ENCODE results near the gene FKBP7. TPM values are rescaled to one million over a fixed set of nuclear protein-coding genes. Genes with fewer than 3 reads are reported as not detected.

FKBP7 gene
- total and polyA plus RNA-seq, 2 donors from 2014 or later = 8.2 to 10.8 TPM

DNA sequence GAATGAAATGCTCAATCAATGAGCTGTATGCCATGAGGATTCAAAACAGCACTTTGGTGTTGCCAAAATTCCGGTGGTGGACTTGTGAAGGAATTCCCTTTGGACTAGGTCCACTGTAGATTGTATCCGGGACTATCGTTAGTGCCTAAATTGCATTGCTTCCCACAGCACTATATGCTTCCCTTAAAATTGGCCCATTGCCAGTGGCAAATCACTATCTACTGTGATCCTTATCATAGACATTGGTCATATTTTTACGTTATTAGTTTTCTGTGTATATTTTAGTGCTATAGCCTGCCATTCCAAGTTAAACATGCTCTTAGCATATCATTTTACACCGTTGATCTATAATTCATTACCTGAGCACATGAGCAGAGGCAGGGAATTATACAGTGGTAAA is 25.5 kb downstream of the FKBP7 start:
- DNase-seq = no peak
- TF ChIP-seq, protein P1, sequence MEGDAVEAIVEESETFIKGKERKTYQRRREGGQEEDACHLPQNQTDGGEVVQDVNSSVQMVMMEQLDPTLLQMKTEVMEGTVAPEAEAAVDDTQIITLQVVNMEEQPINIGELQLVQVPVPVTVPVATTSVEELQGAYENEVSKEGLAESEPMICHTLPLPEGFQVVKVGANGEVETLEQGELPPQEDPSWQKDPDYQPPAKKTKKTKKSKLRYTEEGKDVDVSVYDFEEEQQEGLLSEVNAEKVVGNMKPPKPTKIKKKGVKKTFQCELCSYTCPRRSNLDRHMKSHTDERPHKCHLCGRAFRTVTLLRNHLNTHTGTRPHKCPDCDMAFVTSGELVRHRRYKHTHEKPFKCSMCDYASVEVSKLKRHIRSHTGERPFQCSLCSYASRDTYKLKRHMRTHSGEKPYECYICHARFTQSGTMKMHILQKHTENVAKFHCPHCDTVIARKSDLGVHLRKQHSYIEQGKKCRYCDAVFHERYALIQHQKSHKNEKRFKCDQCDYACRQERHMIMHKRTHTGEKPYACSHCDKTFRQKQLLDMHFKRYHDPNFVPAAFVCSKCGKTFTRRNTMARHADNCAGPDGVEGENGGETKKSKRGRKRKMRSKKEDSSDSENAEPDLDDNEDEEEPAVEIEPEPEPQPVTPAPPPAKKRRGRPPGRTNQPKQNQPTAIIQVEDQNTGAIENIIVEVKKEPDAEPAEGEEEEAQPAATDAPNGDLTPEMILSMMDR (IDR thresholded peaks at IDR 0.05; ENCODE audit: borderline replicate concordance, extremely low read depth, insufficient read depth) = no peak
- intact Hi-C loops (cut with DNase I) = no loop called here
- FAIRE-seq = no peak
- peaks cover 8 to 11% (median 8%) of the 10 kb centered on the region in 3 donors for H3K4me1 ChIP-seq (ENCODE audit: control insufficient read depth in 2 of 3, insufficient read depth in 2 of 3, low read depth in 1 of 3, low read length in 3 of 3)
- H3K9me3 ChIP-seq (ENCODE audit: control insufficient read depth in 2 of 3, insufficient read depth in 1 of 3, low read length in 3 of 3) = no peaks in the 10 kb centered on the region
- H3K36me3 ChIP-seq (ENCODE audit: control insufficient read depth in 2 of 3, insufficient read depth in 3 of 3, low read length in 3 of 3) = peaks cover 0 to 3% (median 2%) of the 10 kb centered on the region in 3 donors
- no peak overlapping the region for H3K4me3 ChIP-seq (ENCODE audit: low read length in 3 of 3)
- no peak overlapping the region for H3K27ac ChIP-seq (ENCODE audit: low read depth in 2 of 2, low read length in 2 of 2)
- H3K27me3 ChIP-seq (ENCODE audit: control insufficient read depth, insufficient read depth, low read length) = no peaks in the 10 kb centered on the region
- no peak overlapping the region for H3K9ac ChIP-seq (ENCODE audit: low read length in 3 of 3)

DNA sequence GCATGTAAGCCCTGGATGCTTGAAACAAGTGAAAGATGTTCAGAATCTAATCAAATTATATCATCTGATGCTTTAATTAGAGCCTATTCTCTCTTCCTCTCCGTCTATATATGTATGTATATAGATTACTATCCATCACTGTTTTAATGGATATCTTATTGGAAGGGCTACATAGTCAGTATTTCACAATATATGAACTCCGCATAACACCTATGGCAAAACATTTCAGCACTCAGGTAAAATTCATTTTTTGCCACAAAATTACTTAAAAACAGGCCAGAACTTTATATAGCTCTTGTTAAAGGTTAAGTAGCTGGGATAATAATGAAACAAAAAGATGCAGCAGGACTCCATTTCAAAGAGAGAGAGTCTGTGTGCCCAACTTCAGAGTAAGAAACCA is 26.1 kb downstream of the FKBP7 start:
- no peak overlapping the region for H3K9ac ChIP-seq (ENCODE audit: low read length in 3 of 3)
- H3K9me3 ChIP-seq (ENCODE audit: control insufficient read depth in 2 of 3, insufficient read depth in 1 of 3, low read length in 3 of 3) = no peaks in the 10 kb centered on the region
- TF ChIP-seq, protein P1 (IDR thresholded peaks at IDR 0.05; ENCODE audit: borderline replicate concordance, extremely low read depth, insufficient read depth) = no peak
- intact Hi-C loops (cut with DNase I) = no loop called here
- H3K36me3 ChIP-seq (ENCODE audit: control insufficient read depth in 2 of 3, insufficient read depth in 3 of 3, low read length in 3 of 3) = peaks cover 0 to 3% (median 3%) of the 10 kb centered on the region in 3 donors
- no peak overlapping the region for H3K4me3 ChIP-seq (ENCODE audit: low read length in 3 of 3)
- FAIRE-seq = no peak
- DNase-seq = no peak
- no peak overlapping the region for H3K27ac ChIP-seq (ENCODE audit: low read depth in 2 of 2, low read length in 2 of 2)
- H3K27me3 ChIP-seq (ENCODE audit: control insufficient read depth, insufficient read depth, low read length) = no peaks in the 10 kb centered on the region
- H3K4me1 ChIP-seq (ENCODE audit: control insufficient read depth in 2 of 3, insufficient read depth in 2 of 3, low read depth in 1 of 3, low read length in 3 of 3) = peaks cover 8 to 11% (median 8%) of the 10 kb centered on the region in 3 donors

DNA sequence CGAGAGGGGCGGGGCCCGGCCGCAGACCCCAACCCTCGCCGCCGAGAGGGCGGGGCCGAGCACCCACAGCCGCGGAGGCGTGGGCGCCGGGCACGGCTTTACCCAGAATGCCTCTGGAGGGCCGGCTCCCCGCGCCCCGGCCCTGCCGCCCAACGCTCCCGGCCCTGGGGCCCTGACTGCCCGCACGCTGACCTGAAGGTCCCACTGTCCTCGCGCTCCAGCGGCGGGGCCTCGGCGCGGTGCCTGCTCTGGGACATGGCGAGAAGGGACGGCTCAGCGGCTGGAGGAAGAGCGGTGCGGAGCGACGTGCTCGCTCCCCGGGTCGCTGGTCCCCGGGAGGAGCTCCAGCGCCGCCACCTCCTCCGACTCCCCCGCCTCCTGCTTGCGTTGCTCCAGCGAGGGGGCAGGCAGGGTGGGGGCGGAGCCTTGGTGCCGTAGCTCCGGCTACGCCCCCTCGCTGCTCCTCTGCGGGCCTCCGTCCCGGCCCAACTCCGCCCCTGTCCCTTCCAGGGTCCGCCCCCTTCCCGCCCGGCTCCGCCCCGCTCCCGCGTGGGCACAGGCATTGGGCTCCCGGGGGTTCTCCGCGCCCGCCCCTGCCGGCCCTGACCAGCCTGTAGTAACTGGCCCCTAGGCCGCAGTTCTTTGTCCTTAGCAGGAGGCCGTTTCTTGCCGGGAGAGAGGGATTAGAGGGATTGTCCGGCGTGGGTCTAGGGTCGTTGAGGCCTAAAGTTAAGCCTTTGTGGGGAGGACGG is 27.4 kb downstream of the FKBP7 start, which contains the start of the genes PJVK and PRKRA:
Gene PJVK, plus strand, starts transcription at position 605 of the 752 bp plus-strand sequence. CDS start 2,032 bp downstream, outside the sequence.
Gene PRKRA, minus strand, starts transcription at position 402 of the 752 bp plus-strand sequence. Its CDS starts 145 bp downstream, at position 257.
- Histone ChIP-seq H3K27me3 (ENCODE audit: control insufficient read depth, insufficient read depth, low read length) (no peaks in the 10 kb centered on the region), H3K4me1 (ENCODE audit: control insufficient read depth in 2 of 3, insufficient read depth in 2 of 3, low read depth in 1 of 3, low read length in 3 of 3) (peaks cover 8 to 11% (median 8%) of the 10 kb centered on the region in 3 donors), H3K9me3 (ENCODE audit: control insufficient read depth in 2 of 3, insufficient read depth in 1 of 3, low read length in 3 of 3) (no peaks in the 10 kb centered on the region), H3K9ac (ENCODE audit: low read length in 3 of 3) (peak within 1 kb of the TSS; percentile 71 to 98 (median 94)), H3K4me3 (ENCODE audit: low read length in 3 of 3) (peak within 1 kb of the TSS; percentile 77 to 88 (median 82)), H3K27ac (ENCODE audit: low read depth in 2 of 2, low read length in 2 of 2) (peak within 1 kb of the TSS; percentile 98 to 99), H3K36me3 (ENCODE audit: control insufficient read depth in 2 of 3, insufficient read depth in 3 of 3, low read length in 3 of 3) (peaks cover 4 to 6% (median 4%) of the 10 kb centered on the region in 3 donors)
- TF ChIP-seq, protein P1 (IDR thresholded peaks at IDR 0.05; ENCODE audit: borderline replicate concordance, extremely low read depth, insufficient read depth) = no peak
- FAIRE-seq (peak; percentile 32), DNase-seq (peak; percentile 99 to 100 (median 99))
- intact Hi-C loops (cut with DNase I) = no loop called here

Data from kidney (tissue), 14 donors.